HEK293 (cell line): ENCODE results near the gene RFTN1.

Experiments used
- CTCF ChIA-PET: fragments of 350-600 bp; formaldehyde crosslinking; extraction: SDS; loops from one replicate; lab custom pipeline; 2021; ENCODE audit warnings: antibody characterized with exemption; lab: Yijun Ruan, JAX
- POLR2A ChIA-PET: fragments of 300-600 bp; formaldehyde crosslinking; extraction: SDS; loops from one replicate; lab custom pipeline; 2020; ENCODE audit warnings: antibody characterized with exemption, inconsistent platforms; lab: Yijun Ruan, JAX
- H3K27ac ChIP-seq: fragments of 200-500 bp; sonication (Bioruptor generic); 2 replicates; pipeline ENCODE4 v1.5.1; 2014; ENCODE audit warnings: low read depth, low read length, control low read depth, inconsistent platforms; ENCODE audit errors: extremely low read depth
- H3K36me3 ChIP-seq, 2 experiments: fragments of 200-500 bp in 1 of 2; sonication (Bioruptor generic) in 1 of 2; 1 replicate in 1 of 2; 2 replicates in 1 of 2; pipeline ENCODE4 v1.5.1; 2014 to 2017; ENCODE audit warnings: inconsistent platforms in 2 of 2, low read length in 2 of 2; ENCODE audit not compliant: control insufficient read depth in 2 of 2, insufficient read depth in 1 of 2
- H3K4me1 ChIP-seq: fragments of 200-500 bp; sonication (Bioruptor generic); 2 replicates; pipeline ENCODE4 v1.5.1; 2014; ENCODE audit warnings: mild to moderate bottlenecking, low read length, inconsistent platforms; ENCODE audit not compliant: control insufficient read depth, insufficient read depth
- H3K4me3 ChIP-seq: 2 replicates; pipeline ENCODE4 v1.5.1; 2011; ENCODE audit warnings: low read depth, mild to moderate bottlenecking, control low read depth, low read length, moderate library complexity
- H3K9me3 ChIP-seq: fragments of 200-500 bp; sonication (Bioruptor generic); 2 replicates; pipeline ENCODE4 v1.5.1; 2014; ENCODE audit warnings: low read depth, low read length, inconsistent platforms; ENCODE audit not compliant: control insufficient read depth, insufficient read depth
- GLI2 ChIP-seq: fragments of 450-650 bp; formaldehyde crosslinking; IDR thresholded peaks from 2 replicates; pipeline ENCODE4; 2017; ENCODE audit warnings: missing biosample characterization, missing genetic modification characterization, low read depth, borderline replicate concordance
- KLF10 ChIP-seq: fragments of 450-650 bp; IDR thresholded peaks from 2 replicates; pipeline ENCODE4 v1.5.1; 2018; ENCODE audit warnings: missing biosample characterization, mild to moderate bottlenecking, missing genetic modification characterization
- OSR2 ChIP-seq: fragments of 450-650 bp; formaldehyde crosslinking; IDR thresholded peaks from 2 replicates; pipeline ENCODE4 v1.5.1; 2016; ENCODE audit warnings: missing biosample characterization, missing genetic modification characterization
- OVOL3 ChIP-seq: fragments of 450-650 bp; formaldehyde crosslinking; IDR thresholded peaks from 2 replicates; pipeline ENCODE4 v1.5.1; 2016; ENCODE audit warnings: missing biosample characterization, missing genetic modification characterization
- SALL2 ChIP-seq: fragments of 450-650 bp; formaldehyde crosslinking; IDR thresholded peaks from 2 replicates; pipeline ENCODE4 v1.5.0; 2017; ENCODE audit warnings: missing biosample characterization, mild to moderate bottlenecking, missing genetic modification characterization, borderline replicate concordance
- TCF7L2 ChIP-seq: IDR thresholded peaks from 2 replicates; pipeline ENCODE4 v1.6.1; 2011; ENCODE audit warnings: low read depth, mild to moderate bottlenecking, inconsistent platforms, low read length, moderate library complexity, borderline replicate concordance
- TSHZ1 ChIP-seq: fragments of 450-650 bp; formaldehyde crosslinking; IDR thresholded peaks from 2 replicates; pipeline ENCODE4 v1.5.1; 2016; ENCODE audit warnings: missing biosample characterization, missing genetic modification characterization, borderline replicate concordance
- ZFHX2 ChIP-seq: fragments of 450-650 bp; formaldehyde crosslinking; conservative IDR thresholded peaks from 2 replicates; pipeline ENCODE4 v1.5.1; 2016; ENCODE audit warnings: missing biosample characterization, missing genetic modification characterization
- ZNF202 ChIP-seq: fragments of 450-650 bp; formaldehyde crosslinking; IDR thresholded peaks from 2 replicates; pipeline ENCODE4 v1.5.1; 2016; ENCODE audit warnings: missing biosample characterization, missing genetic modification characterization, borderline replicate concordance
- ZNF214 ChIP-seq: fragments of 450-650 bp; formaldehyde crosslinking; IDR thresholded peaks from 2 replicates; pipeline ENCODE4 v1.5.1; 2017; ENCODE audit warnings: missing biosample characterization, mild to moderate bottlenecking, missing genetic modification characterization, borderline replicate concordance
- ZNF501 ChIP-seq: fragments of 450-650 bp; formaldehyde crosslinking; IDR thresholded peaks from 2 replicates; pipeline ENCODE4 v1.5.1; 2016; ENCODE audit warnings: missing biosample characterization, missing genetic modification characterization
- ZNF510 ChIP-seq: fragments of 450-650 bp; formaldehyde crosslinking; IDR thresholded peaks from 2 replicates; pipeline ENCODE4 v1.5.1; 2018; ENCODE audit warnings: mild to moderate bottlenecking, missing genetic modification characterization, missing biosample characterization; ENCODE audit not compliant: insufficient replicate concordance
- ZNF571 ChIP-seq: fragments of 450-650 bp; formaldehyde crosslinking; IDR thresholded peaks from 2 replicates; pipeline ENCODE4 v1.5.0; 2017; ENCODE audit warnings: missing biosample characterization, missing genetic modification characterization
- ZNF624 ChIP-seq: fragments of 450-650 bp; formaldehyde crosslinking; IDR thresholded peaks from 2 replicates; pipeline ENCODE4 v1.5.1; 2017; ENCODE audit warnings: missing biosample characterization, missing genetic modification characterization
- ZNF645 ChIP-seq: fragments of 450-650 bp; formaldehyde crosslinking; IDR thresholded peaks from 2 replicates; pipeline ENCODE4; 2016; ENCODE audit warnings: missing biosample characterization, missing genetic modification characterization
- ZNF791 ChIP-seq: fragments of 450-650 bp; formaldehyde crosslinking; IDR thresholded peaks from 2 replicates; pipeline ENCODE4 v1.5.1; 2016; ENCODE audit warnings: missing biosample characterization, missing genetic modification characterization
- TF ChIP-seq, protein P1 (sequence below): fragments of 450-650 bp; formaldehyde crosslinking; IDR thresholded peaks from 2 replicates; pipeline ENCODE4 v1.5.1; 2016; ENCODE audit warnings: missing biosample characterization, missing genetic modification characterization
- TF ChIP-seq, protein P2 (sequence below): fragments of 450-650 bp; formaldehyde crosslinking; IDR thresholded peaks from 2 replicates; pipeline ENCODE4 v1.5.1; 2016; ENCODE audit warnings: missing biosample characterization, missing genetic modification characterization
- TF ChIP-seq, protein P3 (sequence below): fragments of 450-650 bp; formaldehyde crosslinking; IDR thresholded peaks from 2 replicates; pipeline ENCODE4 v1.5.1; 2016; ENCODE audit warnings: missing biosample characterization, missing genetic modification characterization

Gene RFTN1

DNA sequence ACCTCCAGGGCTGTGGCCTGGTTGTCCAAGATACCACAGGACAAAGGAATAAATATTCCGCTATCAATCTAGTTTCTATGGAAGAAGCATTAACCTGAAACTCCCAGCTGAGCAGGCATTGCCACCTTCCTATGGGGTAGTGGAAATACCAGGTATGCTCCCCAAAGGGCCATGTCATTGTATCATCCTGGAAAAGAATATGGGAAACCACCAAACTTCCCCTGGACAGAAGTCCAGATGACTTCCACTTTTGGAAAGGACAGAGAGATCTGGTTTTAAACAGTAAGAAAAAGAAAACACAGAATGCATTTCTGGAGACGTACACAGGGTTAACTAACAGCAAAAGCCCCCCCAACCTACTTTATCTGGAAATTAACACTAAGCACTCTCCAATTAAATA, 100.2 kb downstream of the RFTN1 start:
- no peak for TF ChIP-seq ZNF202 (tag by site-specific recombination)
- no peak for TF ChIP-seq ZNF645 (tag by site-specific recombination)
- TF ChIP-seq, protein P1, sequence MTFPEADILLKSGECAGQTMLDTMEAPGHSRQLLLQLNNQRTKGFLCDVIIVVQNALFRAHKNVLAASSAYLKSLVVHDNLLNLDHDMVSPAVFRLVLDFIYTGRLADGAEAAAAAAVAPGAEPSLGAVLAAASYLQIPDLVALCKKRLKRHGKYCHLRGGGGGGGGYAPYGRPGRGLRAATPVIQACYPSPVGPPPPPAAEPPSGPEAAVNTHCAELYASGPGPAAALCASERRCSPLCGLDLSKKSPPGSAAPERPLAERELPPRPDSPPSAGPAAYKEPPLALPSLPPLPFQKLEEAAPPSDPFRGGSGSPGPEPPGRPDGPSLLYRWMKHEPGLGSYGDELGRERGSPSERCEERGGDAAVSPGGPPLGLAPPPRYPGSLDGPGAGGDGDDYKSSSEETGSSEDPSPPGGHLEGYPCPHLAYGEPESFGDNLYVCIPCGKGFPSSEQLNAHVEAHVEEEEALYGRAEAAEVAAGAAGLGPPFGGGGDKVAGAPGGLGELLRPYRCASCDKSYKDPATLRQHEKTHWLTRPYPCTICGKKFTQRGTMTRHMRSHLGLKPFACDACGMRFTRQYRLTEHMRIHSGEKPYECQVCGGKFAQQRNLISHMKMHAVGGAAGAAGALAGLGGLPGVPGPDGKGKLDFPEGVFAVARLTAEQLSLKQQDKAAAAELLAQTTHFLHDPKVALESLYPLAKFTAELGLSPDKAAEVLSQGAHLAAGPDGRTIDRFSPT (tag by site-specific recombination): no peak
- no peak for TF ChIP-seq OSR2
- TF ChIP-seq, protein P2, sequence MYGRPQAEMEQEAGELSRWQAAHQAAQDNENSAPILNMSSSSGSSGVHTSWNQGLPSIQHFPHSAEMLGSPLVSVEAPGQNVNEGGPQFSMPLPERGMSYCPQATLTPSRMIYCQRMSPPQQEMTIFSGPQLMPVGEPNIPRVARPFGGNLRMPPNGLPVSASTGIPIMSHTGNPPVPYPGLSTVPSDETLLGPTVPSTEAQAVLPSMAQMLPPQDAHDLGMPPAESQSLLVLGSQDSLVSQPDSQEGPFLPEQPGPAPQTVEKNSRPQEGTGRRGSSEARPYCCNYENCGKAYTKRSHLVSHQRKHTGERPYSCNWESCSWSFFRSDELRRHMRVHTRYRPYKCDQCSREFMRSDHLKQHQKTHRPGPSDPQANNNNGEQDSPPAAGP (tag by site-specific recombination): no peak
- TF ChIP-seq ZNF510: no peak
- TF ChIP-seq ZNF571 (tag by site-specific recombination): no peak
- TF ChIP-seq ZNF624: no peak
- TF ChIP-seq KLF10 (tag by site-specific recombination): no peak
- no peak for TF ChIP-seq TCF7L2
- no peak for TF ChIP-seq ZNF214
- TF ChIP-seq OVOL3 (tag by site-specific recombination): no peak
- no peak for TF ChIP-seq ZFHX2 (tag by site-specific recombination)
- no peak for TF ChIP-seq ZNF501 (tag by site-specific recombination)
- TF ChIP-seq, protein P3, sequence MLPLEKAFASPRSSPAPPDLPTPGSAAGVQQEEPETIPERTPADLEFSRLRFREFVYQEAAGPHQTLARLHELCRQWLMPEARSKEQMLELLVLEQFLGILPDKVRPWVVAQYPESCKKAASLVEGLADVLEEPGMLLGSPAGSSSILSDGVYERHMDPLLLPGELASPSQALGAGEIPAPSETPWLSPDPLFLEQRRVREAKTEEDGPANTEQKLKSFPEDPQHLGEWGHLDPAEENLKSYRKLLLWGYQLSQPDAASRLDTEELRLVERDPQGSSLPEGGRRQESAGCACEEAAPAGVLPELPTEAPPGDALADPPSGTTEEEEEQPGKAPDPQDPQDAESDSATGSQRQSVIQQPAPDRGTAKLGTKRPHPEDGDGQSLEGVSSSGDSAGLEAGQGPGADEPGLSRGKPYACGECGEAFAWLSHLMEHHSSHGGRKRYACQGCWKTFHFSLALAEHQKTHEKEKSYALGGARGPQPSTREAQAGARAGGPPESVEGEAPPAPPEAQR (tag by site-specific recombination): no peak
- no peak for TF ChIP-seq TSHZ1 (tag by site-specific recombination)
- TF ChIP-seq SALL2 (tag by site-specific recombination): no peak
- no peak for TF ChIP-seq ZNF791 (tag by site-specific recombination)
- no peak for TF ChIP-seq GLI2
- no peak overlapping the region for H3K4me3 ChIP-seq
- H3K9me3 ChIP-seq: no peaks in the 10 kb centered on the region
- no peaks in the 10 kb centered on the region for H3K36me3 ChIP-seq
- ChIA-PET POLR2A (no interaction called here), CTCF (no interaction called here)
- no peak overlapping the region for H3K27ac ChIP-seq
- no peaks in the 10 kb centered on the region for H3K4me1 ChIP-seq
